Peyer's patch (tissue), 4 donors: ENCODE data around the gene CTNNA2. TPM values are rescaled to one million over a fixed set of nuclear protein-coding genes. Genes with fewer than 3 reads are reported as not detected.

Experiments
- DNase-seq, 3 donors: peaks; one replicate each; pipeline ENCODE4 v3.0.0-alpha.2; 2017 to 2019
- H3K27ac ChIP-seq, 4 donors: fragments of 200-600 bp; sonication (generic); one replicate each; pipeline ENCODE4 v1.5.1; 2016 to 2019
- H3K27me3 ChIP-seq, 2 donors: fragments of 200-600 bp; sonication (generic); one replicate each; pipeline ENCODE4 v1.5.1; 2019
- H3K36me3 ChIP-seq, 3 donors: fragments of 200-600 bp; sonication (generic); one replicate each; pipeline ENCODE4 v1.5.1; 2016 to 2019
- H3K4me1 ChIP-seq, 4 donors: fragments of 200-600 bp; sonication (generic); one replicate each; pipeline ENCODE4 v1.5.1; 2016 to 2019
- H3K4me3 ChIP-seq, 4 donors: fragments of 200-600 bp; sonication (generic); 1 replicate in 3 of 4; 2 replicates in 1 of 4; pipeline ENCODE4 v1.5.1; 2016 to 2019; ENCODE audit warnings: mild to moderate bottlenecking in 1 of 4
- H3K9me3 ChIP-seq, 4 donors: fragments of 200-600 bp; sonication (generic); one replicate each; pipeline ENCODE4 v1.5.1; 2016 to 2019; ENCODE audit warnings: mild to moderate bottlenecking in 1 of 4
- CTCF ChIP-seq, 6 experiments: fragments of 450-650 bp in 4 of 6; fragments of 200-600 bp in 2 of 6; sonication (generic) in 1 of 6; IDR thresholded peaks; one replicate each; pipeline ENCODE4 v1.5.1; 2017 to 2019; ENCODE audit warnings: antibody characterized with exemption in 6 of 6, mild to moderate bottlenecking in 3 of 6, moderate library complexity in 1 of 6
- POLR2A ChIP-seq, 2 donors: fragments of 450-650 bp; IDR thresholded peaks; one replicate each; pipeline ENCODE4 v1.5.1; 2017; ENCODE audit warnings: antibody characterized with exemption in 2 of 2, mild to moderate bottlenecking in 2 of 2, moderate library complexity in 2 of 2
- total RNA-seq, 4 donors: library from RNA; depleted of rRNA; stranded (reverse); fragments of >200 nt; gene quantifications; one replicate each; pipeline ENCODE4 v1.1.0, GENCODE V29; 2016

CTNNA2 gene
- total RNA-seq, 4 donors from 2014 or later, result 0.67 to 5.3 (median 0.88) TPM; not detected in 1

GRCh38 chr2:79944205-79944604 lies 431.4 kb downstream of the CTNNA2 start:
- H3K36me3 ChIP-seq, result no peaks in the 10 kb centered on the region
- TF ChIP-seq CTCF (IDR thresholded peaks at IDR 0.05) (no peak), POLR2A (IDR thresholded peaks at IDR 0.05) (no peak)

GRCh38 chr2:79945653-79946445 lies 433.0 kb downstream of the CTNNA2 start:
- H3K27me3 ChIP-seq, result no peaks in the 10 kb centered on the region
- H3K4me1 ChIP-seq, result no peaks in the 10 kb centered on the region
- no peak for TF ChIP-seq CTCF (IDR thresholded peaks at IDR 0.05)
- TF ChIP-seq POLR2A (IDR thresholded peaks at IDR 0.05), result no peak
- H3K27ac ChIP-seq, result no peak overlapping the region
- DNase-seq, result no peak
- no peaks in the 10 kb centered on the region for H3K9me3 ChIP-seq
- no peak overlapping the region for H3K4me3 ChIP-seq
- no peaks in the 10 kb centered on the region for H3K36me3 ChIP-seq

More at GRCh38 chr2:79944205-79944604, 431.4 kb downstream of the CTNNA2 start:
- Histone ChIP-seq H3K27ac (no peak overlapping the region), H3K4me1 (no peaks in the 10 kb centered on the region), H3K27me3 (no peaks in the 10 kb centered on the region), H3K9me3 (no peaks in the 10 kb centered on the region), H3K4me3 (no peak overlapping the region)
- no peak for DNase-seq

- no peak for TF ChIP-seq CTCF (IDR thresholded peaks at IDR 0.05)
- no peak for TF ChIP-seq POLR2A (IDR thresholded peaks at IDR 0.05)
- no peaks in the 10 kb centered on the region for H3K4me1 ChIP-seq
- no peak overlapping the region for H3K27ac ChIP-seq
- no peaks in the 10 kb centered on the region for H3K27me3 ChIP-seq
- no peaks in the 10 kb centered on the region for H3K9me3 ChIP-seq
- no peak for DNase-seq
- H3K4me3 ChIP-seq, result no peak overlapping the region
- no peaks in the 10 kb centered on the region for H3K36me3 ChIP-seq
Measured at GRCh38 chr2:79947751-79948150, 434.9 kb downstream of the CTNNA2 start.

GRCh38 chr2:79950526-79950925 lies 437.7 kb downstream of the CTNNA2 start:
- Histone ChIP-seq H3K4me3 (no peak overlapping the region), H3K36me3 (no peaks in the 10 kb centered on the region), H3K27ac (no peak overlapping the region), H3K9me3 (no peaks in the 10 kb centered on the region), H3K4me1 (no peaks in the 10 kb centered on the region), H3K27me3 (no peaks in the 10 kb centered on the region)
- no peak for DNase-seq
- TF ChIP-seq CTCF (IDR thresholded peaks at IDR 0.05), result no peak
- TF ChIP-seq POLR2A (IDR thresholded peaks at IDR 0.05), result no peak

- Histone ChIP-seq H3K9me3 (no peaks in the 10 kb centered on the region), H3K4me1 (no peaks in the 10 kb centered on the region), H3K27ac (no peak overlapping the region), H3K4me3 (no peak overlapping the region), H3K27me3 (no peaks in the 10 kb centered on the region), H3K36me3 (no peaks in the 10 kb centered on the region)
- DNase-seq, result no peak
- no peak for TF ChIP-seq POLR2A (IDR thresholded peaks at IDR 0.05)
- TF ChIP-seq CTCF (IDR thresholded peaks at IDR 0.05), result no peak
Measured at GRCh38 chr2:79952616-79953015, 439.8 kb downstream of the CTNNA2 start.
